Stimulated activated CD4-positive, alpha-beta T cell treated with anti-CD3 and anti-CD28 coated beads, TNF-alpha, amount 100 ng/mL, for 48 hours (primary cell): ENCODE results near the gene CHAC1.
A peak's percentile ranks its signal among the peaks of the same experiment; 100 is the strongest.

Experiments used
- DNase-seq, 3 donors: peaks; one replicate each; pipeline ENCODE4 v3.0.0-alpha.2; 2020; ENCODE audit warnings: low read depth in 3 of 3

Gene CHAC1

DNA sequence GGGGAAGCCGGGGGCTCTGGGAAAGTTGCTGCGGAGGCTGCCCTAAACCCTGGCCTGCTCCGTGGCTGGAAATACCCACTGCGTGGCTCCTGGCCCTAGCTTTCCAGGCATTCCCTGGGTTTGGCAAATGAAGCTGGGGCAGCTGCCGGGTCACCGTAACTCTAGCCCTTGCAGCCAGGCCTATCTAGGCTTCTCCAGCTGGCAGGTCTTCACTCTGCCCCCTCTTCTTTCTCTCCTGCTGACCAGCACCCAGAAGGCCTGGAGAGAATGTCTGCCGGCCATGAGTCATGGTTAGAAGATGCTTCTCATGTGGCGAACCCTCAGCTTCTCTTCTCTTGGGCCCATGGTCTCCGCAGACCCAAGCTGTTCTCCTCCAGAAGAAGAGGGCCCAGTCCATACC is 29.7 kb upstream of the CHAC1 start:
- no peak for DNase-seq

DNA sequence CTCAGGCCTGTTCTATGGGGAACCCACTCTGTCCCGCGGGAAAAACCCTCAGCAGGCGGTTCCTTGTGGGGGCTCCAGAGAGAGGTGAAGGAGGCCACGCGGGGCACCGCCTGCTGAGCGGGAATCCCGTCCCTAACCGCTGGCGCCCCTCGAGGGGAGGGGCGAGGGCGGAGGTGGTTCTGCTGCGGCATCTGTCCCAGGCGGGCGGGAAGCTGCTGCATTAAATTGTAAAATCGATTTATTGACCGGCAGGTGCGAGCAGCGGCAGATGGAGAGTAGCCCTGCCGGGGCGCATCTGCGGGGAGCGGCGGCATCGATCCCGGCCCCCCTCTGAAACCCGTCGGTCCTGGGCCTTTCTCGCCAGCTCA is 27.8 kb upstream of the CHAC1 start:
- DNase-seq: no peak

DNA sequence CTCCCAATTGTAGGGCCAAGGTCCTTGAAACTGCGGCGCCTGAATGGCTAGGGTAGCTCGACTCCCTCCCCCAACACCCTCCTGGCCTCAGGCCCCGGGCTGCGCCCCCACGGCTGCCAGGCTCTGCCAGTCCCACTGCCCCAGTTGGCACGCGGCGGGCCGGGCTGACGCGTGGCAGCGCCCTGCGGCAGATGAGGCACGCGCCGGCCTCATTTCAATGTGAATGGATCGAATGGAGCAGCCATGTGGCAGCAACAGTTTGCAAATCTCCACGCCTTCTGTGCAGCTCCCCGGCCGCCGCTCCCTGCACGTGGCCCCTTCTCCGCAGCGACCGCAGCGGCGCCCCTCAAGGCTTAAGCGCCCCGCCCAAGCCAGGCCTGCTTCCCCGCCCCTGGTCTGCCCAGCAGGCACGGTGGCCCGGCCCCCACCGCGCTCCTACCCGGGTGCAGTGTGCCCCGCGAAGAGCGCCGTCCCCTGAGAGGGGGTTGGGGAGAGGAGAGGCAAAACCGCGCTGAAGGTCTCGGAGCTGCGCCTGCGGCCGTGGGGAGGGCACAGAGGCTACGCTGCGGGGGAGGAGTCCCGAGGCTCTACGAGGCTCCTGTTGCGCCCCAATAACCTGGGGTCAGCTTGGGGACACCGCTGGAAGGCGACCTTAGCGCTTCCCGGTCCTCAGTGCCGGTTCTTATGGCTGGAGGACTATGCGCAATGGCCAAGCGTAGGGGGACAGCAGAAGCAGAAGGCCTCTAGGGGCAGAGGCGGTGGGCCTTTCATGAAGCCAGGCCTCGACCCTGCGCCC is 27.2 kb upstream of the CHAC1 start:
- DNase-seq: no peak

DNA sequence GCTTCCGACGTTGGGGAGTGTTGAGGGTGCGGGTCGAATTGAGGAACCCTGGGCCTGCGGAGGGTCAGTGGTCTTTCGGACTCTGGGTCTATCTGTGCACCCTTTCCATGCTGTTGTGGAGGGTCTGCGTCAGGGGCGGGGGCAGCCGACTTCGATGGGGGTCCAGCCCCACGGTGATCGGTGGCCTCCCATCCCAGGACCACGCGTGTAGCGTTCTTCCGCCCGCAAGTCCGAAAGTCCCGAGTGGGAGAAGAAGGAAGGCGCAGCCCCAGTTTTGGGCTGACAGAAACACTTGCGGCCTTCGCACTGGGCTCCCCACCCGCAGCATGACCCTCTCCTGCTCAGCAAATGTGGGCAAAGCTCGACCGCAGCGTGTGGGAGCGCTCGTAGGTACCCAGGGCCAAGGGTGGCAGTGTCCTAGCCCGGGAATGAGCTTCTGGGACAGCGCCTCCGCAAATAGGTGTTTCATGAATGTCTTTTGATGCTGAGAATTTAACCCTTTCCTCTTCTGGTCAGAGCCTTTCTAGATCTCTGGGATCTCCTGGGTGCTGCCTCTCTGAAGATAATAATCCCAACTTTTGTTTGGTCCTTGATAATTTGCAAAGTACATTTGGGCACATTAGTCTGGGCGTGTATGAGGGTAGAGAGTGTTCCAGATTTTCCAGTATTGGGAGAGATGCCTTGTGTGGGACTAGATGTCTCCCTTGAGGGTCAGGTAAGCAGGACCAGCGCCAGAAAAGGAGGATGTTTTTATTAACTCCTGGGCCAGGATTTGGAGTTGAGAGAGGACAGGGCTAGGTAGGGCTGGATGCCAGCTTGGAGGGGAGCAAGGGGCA is 26.4 kb upstream of the CHAC1 start:
- no peak for DNase-seq

DNA sequence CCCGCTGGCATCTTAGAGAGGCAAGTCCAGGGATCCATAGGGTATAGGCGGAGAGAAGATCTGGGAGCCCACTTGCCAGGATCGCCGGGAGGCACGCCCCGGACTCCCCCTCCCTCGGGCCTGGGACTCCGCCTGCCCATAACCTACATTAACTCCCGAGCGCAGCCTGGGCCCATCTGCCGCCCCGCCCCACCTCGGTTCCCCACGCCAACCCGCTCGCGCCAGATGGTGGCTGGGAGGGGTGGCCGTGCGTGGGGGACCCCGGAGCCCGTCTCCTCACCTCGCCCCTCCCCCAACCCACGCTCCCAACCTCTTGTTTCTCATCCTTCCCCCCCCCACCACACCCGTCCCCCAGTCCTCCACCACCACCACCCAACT is 25.8 kb upstream of the CHAC1 start:
- DNase-seq: no peak

DNA sequence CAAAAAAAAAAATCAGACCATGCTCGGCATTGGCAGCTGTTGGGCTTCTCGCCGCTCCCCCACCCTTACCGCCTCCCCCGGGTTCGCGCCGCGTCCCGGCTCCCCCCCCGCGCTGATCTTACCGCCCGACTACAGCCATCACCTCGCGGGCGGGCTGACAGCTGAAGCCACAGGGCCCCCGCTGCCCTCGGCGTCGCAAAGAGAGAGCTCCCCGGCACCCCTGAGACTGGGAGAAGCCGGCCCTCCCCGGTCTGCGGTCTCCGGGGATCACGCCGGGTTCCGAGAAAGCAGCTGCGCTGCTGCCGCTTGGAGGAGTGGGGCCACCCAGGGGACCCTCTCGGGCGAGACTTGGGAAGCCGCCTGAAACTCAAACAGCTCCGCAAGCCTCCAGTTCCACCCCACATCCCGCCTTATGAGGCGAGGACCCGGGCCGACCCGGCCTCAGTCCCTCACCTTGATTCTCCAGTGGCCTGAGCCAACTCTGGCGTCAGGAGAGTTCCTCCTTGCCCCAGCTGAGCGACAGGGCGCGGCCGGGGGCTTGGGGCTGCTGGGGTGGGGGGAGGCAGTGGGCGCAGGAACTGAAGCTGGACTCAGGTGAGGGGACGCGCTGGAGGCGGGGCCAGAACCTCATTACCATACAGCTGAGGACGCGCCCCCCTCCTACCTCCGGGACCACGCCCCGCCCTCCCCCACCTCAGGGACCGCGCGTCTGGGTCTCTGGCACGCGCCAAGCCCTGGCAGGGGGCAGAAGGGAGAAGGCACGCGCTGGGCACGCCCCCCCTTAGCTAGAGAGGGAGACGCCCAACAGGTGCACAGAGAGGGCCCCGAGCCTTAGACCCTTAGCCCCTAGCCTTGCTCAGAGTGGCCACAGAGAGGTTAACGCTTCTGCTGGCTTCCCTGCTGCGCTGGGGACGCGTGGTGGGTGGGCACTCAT is 25.1 kb upstream of the CHAC1 start:
- DNase-seq: no peak

DNA sequence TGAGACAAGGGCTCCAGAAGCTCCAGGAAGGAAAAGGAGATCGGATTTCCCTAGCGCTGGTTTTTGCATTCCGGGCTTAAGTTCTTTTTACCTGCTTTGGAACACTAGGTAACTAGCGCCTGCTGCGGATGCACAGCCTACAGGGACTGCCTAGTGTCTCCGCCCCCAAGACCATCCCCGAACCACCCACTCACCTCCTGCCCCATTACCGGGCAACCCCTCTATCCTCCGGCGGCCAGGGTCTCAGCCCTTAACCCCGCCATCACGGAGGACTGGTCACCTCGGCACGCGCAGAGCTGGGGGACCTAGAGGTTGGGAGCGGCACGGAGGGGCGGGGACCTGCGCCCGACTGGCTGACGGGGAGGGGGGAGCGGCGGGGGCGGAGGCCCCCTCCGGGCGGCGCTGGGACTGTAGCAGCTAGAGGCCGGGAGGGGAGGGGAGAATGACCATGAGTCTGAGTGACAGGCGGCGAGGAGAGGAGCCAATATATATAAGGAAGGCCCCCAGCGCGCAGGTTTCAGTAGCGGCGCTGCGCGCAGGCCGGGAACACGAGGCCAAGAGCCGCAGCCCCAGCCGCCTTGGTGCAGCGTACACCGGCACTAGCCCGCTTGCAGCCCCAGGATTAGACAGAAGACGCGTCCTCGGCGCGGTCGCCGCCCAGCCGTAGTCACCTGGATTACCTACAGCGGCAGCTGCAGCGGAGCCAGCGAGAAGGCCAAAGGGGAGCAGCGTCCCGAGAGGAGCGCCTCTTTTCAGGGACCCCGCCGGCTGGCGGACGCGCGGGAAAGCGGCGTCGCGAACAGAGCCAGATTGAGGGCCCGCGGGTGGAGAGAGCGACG is 24.2 kb upstream of the CHAC1 start, which contains the start of gene DLL4:
Gene DLL4, plus strand, starts transcription at position 520 of the 839 bp plus-strand sequence. CDS start 329 bp downstream, outside the sequence.
- no peak for DNase-seq

DNA sequence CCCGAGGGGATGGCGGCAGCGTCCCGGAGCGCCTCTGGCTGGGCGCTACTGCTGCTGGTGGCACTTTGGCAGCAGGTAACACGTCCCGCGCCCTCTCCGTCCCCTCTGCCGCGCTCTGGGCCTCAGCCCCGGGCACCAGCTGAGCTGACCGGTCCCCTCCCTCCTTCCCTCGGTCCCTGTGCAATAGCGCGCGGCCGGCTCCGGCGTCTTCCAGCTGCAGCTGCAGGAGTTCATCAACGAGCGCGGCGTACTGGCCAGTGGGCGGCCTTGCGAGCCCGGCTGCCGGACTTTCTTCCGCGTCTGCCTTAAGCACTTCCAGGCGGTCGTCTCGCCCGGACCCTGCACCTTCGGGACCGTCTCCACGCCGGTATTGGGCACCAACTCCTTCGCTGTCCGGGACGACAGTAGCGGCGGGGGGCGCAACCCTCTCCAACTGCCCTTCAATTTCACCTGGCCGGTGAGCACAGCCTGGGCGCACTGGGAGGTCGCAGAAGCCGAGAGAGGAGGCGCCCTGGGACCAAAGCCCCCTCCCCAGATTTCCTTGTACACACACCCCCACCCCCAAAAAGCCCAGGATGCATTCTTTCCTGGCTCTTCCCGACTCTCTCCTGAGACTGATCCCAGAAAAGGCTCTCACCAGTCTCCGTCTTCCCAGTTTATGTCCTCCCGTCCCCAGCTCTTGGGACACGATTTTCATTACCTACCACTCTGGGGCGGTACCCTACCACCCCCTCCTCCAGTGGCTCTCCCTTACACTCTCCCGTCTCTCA is 23.4 kb upstream of the CHAC1 start:
- no peak for DNase-seq

DNA sequence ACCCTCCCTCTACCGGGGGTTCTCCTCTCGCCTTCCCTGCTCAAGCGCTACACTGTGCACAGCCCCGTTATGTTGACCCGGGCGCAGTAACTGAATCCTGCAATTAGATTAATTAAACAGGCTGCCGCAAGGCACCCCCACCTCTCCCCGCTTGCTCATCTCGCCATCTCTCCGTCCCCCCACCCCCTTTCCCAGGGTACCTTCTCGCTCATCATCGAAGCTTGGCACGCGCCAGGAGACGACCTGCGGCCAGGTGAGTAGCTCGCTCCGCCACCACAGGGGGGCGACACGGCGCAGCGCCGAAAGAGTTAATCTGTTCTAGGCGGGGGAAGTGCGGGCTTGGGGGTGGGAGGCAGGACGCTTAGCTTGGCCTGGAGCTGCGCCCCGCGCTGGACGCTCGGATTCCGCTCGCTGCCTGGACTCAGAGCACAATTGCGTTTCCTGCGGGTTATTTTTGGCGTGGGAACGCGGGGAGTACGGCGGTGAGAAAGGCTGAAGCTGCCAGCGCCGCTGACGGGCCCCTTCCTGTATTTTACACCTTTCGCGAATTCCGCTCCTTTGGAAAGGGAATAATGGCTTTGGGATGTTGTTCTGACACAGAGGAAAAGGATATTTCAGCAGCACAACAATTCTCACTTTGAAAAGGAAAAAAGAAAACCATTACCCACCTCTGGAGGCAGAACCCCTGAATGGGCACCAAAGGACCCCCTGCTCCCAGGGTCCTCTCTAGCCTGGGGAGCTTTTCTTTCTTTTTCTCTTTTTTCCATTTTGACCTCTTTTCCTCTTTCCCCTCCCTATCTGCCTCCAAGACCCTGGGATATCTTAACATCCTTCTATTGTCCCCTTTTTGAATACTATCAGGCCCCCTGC is 22.6 kb upstream of the CHAC1 start:
- DNase-seq: peak in 1 of 3 donors; percentile 34

DNA sequence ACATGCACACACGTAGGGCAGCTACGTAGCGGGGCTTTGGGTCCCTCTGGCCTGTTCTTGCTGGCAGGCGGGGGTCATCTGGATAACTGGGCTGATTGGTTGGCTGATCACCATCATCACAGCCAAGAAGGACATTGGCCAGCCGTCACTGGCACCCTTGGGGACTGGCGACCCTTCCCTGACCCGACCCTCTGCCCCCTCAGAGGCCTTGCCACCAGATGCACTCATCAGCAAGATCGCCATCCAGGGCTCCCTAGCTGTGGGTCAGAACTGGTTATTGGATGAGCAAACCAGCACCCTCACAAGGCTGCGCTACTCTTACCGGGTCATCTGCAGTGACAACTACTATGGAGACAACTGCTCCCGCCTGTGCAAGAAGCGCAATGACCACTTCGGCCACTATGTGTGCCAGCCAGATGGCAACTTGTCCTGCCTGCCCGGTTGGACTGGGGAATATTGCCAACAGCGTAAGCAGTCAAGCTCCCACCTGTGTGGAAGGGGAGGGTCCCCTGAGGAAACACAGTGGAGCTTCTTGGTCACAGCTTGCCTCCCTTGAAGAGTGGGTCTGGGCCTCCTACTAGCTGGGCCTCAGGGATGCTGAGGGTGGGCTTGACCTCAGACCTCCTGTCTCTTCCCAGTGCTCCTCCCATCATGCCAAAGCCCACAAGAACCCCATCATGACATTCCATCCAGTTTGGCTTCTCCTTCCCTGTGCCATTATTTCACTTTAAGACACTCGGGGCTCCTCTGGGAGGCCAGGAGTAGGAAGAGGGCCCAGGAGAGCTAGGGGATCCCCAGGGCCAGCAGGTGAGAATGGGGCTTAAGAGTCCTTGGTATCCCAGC is 21.8 kb upstream of the CHAC1 start:
- no peak for DNase-seq

DNA sequence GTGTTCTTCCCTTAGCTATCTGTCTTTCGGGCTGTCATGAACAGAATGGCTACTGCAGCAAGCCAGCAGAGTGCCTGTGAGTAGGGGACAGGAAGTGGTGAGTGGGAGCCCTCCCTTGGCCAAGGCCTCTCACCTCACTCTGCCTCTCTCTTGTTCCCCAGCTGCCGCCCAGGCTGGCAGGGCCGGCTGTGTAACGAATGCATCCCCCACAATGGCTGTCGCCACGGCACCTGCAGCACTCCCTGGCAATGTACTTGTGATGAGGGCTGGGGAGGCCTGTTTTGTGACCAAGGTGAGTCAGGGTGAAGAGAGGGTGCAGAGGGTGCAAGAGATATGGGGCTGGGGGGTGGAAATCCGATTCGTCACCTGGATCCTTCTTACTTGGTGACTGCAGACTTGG is 21.1 kb upstream of the CHAC1 start:
- no peak for DNase-seq

DNA sequence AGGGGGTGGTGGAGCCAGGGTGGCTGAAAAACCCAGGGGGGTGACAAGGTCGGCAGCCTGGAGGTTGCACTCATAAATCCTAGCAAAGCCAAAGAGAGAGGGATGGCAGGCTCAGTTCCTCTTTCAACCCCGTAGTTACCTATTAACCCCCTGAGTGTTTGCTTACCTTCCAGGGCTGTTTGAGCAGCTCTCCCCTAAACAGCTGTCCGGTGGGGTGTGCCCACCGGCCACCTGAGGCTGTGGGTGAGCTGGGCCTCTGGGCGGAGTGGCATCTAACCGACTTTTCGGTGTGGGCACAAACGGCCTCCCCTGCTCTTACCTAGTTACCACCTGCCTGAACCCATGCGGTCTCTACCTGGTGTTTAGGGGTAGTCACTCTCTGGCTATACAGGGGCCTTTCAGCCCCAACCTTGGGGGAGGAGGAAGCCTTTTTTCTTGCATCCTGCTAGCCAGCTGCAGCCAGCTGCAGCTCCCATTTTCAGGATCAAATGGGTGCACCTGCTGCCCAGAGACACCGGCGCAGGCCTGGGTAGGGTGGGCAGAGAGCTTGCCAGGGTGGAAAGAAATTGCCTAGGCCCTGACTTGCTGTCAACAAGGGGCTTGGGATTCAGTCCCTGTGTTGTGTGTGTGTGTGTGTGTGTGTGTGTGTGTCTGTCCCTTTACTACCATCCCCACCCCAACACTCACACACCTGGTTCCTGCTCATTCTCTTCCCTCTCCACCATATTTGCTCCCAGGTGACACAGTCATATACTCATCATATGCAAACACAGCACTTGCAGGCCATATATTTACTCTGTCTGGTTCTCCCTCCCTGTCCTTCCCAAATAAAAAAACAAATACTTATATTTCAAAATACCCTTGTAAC is 20.4 kb upstream of the CHAC1 start:
- DNase-seq: no peak

DNA sequence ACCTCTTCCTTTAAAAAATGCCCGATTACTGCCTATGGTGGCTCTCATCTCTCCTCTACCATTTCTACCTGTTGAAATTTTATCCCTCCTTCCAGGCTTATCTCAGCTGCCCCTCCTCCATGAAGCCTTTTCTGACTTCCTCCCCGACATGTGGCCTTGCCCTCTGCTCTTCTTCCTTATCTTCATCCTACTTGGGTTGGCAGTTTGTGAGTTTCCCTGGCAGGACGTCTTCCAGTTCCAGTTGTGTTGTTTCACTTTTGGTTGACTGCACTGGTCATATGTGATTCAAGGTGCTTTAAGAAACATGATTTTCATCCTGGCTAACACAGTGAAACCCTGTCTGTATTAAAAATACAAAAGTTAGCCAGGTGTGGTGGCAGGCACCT is 19.8 kb upstream of the CHAC1 start:
- no peak for DNase-seq

DNA sequence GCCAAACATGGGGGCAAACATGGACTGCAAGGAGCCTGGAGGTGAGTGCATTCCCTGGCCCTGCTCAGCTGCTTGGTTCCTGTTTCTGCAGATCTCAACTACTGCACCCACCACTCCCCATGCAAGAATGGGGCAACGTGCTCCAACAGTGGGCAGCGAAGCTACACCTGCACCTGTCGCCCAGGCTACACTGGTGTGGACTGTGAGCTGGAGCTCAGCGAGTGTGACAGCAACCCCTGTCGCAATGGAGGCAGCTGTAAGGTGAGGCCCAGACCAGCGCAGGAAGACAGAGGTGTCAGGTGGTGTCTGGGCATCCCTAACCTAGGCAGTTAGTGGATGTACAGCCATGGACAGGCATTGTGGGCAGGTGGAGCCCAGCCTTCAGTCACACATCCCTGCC is 18.8 kb upstream of the CHAC1 start:
- DNase-seq: no peak

DNA sequence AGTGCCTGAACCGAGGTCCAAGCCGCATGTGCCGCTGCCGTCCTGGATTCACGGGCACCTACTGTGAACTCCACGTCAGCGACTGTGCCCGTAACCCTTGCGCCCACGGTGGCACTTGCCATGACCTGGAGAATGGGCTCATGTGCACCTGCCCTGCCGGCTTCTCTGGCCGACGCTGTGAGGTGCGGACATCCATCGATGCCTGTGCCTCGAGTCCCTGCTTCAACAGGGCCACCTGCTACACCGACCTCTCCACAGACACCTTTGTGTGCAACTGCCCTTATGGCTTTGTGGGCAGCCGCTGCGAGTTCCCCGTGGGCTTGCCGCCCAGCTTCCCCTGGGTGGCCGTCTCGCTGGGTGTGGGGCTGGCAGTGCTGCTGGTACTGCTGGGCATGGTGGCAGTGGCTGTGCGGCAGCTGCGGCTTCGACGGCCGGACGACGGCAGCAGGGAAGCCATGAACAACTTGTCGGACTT is 17.0 kb upstream of the CHAC1 start:
- DNase-seq: no peak

DNA sequence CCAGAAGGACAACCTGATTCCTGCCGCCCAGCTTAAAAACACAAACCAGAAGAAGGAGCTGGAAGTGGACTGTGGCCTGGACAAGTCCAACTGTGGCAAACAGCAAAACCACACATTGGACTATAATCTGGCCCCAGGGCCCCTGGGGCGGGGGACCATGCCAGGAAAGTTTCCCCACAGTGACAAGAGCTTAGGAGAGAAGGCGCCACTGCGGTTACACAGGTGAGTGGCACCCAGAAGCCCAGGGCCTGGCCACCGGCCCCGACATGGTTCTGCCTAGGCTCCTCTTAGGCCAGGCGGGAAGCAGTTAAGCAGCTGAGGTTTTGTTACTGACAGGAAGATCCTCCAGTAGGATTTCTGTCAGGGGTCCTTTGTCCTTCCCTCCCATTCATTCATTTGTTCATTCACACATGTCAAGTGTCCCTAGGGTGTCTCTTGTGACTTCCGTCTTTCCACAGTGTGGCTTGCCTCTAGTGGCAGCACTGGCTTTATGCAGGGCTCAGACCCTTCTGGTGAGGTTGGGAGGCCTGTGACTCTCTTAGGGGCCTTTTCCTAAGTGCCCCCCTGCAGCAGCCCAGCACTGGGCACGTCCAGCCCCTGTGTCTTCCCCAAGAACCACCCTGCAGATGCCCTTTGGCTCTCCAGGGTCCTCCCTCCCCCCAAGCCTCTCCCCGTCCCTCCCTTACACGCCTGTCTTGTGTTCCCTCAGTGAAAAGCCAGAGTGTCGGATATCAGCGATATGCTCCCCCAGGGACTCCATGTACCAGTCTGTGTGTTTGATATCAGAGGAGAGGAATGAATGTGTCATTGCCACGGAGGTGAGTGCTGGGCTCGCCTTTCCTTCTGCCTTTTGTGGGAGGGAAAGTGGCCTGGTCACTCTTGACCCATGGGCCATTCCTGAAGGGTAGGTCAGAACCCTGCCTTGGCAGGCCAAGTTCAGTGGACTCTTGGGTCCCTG is 16.3 kb upstream of the CHAC1 start:
- no peak for DNase-seq
